Measurements from ENCODE around the gene TMEM179.

DNA sequence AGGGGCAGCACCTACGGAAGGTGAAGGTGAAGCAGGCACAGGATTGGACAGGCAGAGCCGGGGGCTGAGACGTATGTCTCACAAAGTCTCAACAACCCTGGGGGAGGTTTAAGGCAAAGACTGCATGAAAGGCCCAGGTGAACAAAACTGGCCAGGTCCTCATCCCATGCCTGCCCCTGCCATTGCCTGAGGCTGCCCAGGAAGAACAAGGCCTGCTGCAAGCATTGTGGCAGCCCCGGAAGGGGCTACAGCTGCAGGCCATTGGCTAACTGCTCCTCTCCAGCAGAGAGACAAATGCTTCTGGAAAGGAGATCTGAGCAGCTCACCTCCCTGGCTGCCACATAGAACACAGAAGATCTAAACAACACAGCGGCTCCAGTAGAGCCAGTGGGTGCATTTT lies 20.4 kb upstream of the TMEM179 start:
- TF ChIP-seq POLR2A (IDR thresholded peaks at IDR 0.05): no peak
- TF ChIP-seq, protein P1, sequence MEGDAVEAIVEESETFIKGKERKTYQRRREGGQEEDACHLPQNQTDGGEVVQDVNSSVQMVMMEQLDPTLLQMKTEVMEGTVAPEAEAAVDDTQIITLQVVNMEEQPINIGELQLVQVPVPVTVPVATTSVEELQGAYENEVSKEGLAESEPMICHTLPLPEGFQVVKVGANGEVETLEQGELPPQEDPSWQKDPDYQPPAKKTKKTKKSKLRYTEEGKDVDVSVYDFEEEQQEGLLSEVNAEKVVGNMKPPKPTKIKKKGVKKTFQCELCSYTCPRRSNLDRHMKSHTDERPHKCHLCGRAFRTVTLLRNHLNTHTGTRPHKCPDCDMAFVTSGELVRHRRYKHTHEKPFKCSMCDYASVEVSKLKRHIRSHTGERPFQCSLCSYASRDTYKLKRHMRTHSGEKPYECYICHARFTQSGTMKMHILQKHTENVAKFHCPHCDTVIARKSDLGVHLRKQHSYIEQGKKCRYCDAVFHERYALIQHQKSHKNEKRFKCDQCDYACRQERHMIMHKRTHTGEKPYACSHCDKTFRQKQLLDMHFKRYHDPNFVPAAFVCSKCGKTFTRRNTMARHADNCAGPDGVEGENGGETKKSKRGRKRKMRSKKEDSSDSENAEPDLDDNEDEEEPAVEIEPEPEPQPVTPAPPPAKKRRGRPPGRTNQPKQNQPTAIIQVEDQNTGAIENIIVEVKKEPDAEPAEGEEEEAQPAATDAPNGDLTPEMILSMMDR (IDR thresholded peaks at IDR 0.05): no peak
